ENCODE measurements around the gene XAB2.

- TF ChIP-seq CTCF (IDR thresholded peaks at IDR 0.05; ENCODE audit: low read length): no peak
- TF ChIP-seq EZH2 (IDR thresholded peaks at IDR 0.05; ENCODE audit: borderline replicate concordance, low read length): no peak
Measured at GRCh38 chr19:7603919-7604318, 25.4 kb downstream of the XAB2 start.
